ENCODE data around the gene EXD3.
A peak's percentile ranks its signal among the peaks of the same experiment; 100 is the strongest.

Gene EXD3

GRCh38 chr9:137306066-137306849 is 116.7 kb downstream of the EXD3 start:
- DNase-seq (ENCODE audit: low read depth): no peak

DNA sequence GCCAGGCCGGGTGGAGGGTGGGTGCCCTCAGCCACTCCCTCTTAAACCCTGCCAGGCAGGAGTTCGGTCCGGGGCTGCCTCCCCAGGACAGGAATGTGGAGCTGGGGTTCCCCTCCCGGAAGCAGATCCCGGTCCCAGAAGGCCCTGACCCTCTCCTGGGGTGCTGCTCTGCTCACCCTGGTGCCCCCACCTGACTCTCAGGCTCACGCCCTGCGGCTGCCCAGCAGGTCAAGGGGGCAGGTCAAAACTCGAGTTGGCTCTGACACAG is 117.2 kb downstream of the EXD3 start:
- no peak for DNase-seq (ENCODE audit: low read depth)

DNA sequence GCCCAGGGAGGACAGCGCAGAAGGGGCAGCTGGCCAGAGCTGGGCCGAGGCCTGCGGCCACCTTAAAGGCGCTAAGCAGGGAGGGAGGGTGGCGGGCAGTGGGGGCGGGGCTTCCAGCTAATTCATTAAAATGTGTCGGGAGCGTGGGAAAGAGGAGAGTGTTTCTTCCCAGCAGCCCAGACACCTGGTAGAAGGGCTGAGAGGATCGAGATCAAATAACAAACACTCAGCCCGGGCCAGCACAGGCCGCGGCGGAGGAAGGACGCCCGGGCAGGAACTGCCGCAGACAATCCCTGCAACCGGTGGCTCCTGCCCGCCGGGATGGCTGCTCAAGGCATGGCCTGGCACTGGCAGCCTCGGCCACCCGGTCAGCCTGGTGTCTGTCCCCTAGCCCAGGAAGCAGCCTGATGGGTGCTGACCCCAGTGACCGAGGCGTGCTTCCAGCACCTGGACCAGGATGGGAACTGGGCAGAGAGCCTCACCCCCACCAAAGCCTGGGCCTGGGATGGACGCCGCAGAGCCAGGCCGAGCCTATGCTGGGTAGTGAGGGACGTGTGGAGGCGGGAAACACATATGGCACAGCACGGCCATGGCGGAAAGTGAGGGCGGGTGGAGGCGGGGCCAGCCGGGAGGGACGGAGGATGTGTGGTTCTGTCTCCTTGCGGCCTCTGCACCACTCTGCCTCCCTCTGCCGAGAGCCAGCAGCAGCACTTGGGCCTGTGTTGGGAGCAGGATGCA is 117.7 kb downstream of the EXD3 start:
- DNase-seq (ENCODE audit: low read depth): no peak

DNA sequence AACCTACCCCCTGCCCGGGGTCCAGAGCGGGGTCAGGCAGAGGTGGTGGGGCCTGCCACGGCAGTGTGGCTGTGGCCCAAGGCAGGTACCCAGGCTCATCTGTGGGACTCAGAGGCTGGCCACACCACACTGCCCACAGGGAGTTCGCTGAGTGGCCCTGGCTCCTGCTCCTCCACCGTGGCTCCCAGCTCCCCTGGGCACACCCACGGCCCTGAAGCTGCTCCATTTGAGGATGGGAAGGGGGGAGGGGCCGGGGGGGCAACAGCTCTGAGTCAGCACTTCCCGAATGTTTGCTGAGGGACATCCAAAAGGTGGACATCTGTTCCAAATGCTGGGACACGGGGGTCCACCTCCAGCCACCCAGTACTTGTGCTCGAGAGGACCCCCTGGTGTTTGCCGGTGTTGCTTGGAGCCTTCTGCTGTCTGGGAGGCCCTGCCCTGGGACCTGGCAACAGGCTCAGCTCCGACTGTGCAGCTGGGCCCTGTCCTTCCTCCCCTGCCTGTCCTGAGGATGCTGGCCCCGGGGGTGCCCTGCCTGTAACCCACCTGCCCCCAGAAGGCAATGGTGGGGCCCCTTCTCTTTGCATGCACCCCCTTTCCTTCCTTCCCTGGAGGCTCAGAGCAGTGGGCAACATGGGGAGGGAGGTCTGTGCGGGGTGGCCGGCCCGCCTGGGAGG is 118.4 kb downstream of the EXD3 start:
- no peak for DNase-seq (ENCODE audit: low read depth)

DNA sequence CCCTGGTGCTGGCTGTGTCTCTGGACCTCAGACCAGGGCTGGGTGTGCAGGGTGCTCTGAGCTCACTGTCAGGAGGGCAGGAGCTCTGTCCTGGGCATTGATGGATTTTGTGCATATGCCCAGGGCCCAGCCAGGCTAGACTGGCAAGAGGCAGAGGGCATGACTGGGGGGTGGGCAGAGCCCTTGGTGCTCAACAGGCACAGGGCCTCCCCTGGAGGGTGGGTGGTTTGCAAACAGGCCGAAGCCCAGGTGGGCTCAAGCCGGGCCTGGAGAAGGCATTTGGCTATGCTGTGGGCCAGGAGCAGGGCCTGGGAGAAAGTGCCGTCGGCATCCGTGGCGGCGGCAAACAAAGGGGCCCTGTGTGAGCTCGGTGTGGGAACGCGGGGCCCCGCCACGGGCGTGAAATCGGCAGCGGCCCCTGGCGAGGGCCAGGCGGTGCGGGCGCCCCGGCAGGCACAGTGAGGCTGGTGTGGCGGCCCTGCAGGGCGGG is 119.0 kb downstream of the EXD3 start:
- DNase-seq (ENCODE audit: low read depth): no peak

- no peak for DNase-seq (ENCODE audit: low read depth)
These were observed 119.6 kb downstream of the EXD3 start for GRCh38 chr9:137303151-137303892.

- DNase-seq (ENCODE audit: low read depth): no peak
These were observed 120.4 kb downstream of the EXD3 start for GRCh38 chr9:137302449-137303150.

DNA sequence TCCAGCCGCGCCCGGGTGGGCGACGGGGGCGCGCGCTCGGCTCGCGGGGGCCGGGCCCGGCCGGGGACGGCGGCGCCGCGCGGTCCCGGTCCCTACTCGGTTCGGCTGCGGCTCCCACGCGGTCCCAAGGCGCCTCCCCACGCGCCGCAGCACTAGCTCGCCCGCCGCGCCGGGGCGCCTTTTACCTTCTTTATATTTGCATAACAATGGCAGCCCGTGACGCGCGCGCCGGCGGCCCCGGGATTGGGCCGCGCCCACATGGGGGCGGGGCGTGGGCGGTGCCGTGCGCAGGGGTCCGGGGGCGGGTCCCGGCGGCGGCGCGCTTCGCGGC is 120.9 kb downstream of the EXD3 start, which contains the start of gene NRARP:
TSS of gene NRARP (minus strand) at position 154 of the 331 bp plus-strand sequence. CDS start 343 bp downstream, outside the sequence.
- DNase-seq (ENCODE audit: low read depth): peak; percentile 87

- no peak for DNase-seq (ENCODE audit: low read depth)
These were observed 121.6 kb downstream of the EXD3 start for GRCh38 chr9:137301081-137301947.

DNA sequence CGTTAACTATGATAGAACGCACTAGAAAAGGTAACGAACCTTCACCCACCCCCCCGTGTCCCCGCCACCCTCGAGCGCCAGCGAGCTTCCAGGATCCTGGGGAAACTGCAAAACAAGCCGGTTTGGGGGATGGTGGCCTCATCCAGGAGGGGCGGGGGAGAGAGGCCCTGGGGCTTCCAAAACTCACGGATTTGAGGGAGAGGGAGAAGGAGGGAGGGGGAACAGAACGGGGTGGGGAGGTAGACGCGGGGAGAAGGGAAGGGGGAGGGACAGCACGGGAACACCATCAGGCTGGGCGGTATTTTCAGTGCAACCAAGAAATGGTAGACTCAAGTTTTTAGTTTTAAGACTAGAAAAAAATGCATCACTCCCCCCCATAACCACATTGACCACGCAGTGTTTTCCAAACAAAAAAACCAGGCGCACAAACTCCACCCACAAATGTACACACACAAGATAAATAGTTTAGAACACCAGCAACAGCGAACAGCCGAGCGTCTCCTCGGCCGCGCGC is 122.3 kb downstream of the EXD3 start:
- no peak for DNase-seq (ENCODE audit: low read depth)

GRCh38 chr9:137299938-137300337 is 123.0 kb downstream of the EXD3 start:
- no peak for DNase-seq (ENCODE audit: low read depth)

DNA sequence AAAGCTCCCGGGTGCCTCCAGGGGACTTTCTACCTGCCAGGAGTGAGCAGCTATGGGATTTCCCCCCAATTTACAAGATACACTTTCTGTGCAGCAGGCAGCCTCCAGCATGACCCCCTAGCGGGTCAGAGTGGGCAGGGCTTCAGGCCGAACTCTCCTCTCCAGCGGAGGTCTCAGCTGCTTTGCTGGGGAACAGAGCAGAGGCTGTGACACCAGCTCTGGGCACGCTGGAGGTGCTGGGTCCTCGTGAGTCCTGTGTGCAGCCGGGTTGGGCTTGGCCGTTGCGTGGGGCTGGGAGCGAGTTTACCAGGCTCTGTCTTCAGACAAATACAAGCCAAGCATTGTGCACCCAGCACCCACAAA is 123.8 kb downstream of the EXD3 start:
- no peak for DNase-seq (ENCODE audit: low read depth)

- no peak for DNase-seq (ENCODE audit: low read depth)
These were observed 124.4 kb downstream of the EXD3 start for GRCh38 chr9:137298401-137299202.

- no peak for DNase-seq (ENCODE audit: low read depth)
These were observed 125.0 kb downstream of the EXD3 start for GRCh38 chr9:137297966-137298365.

- no peak for DNase-seq (ENCODE audit: low read depth)
These were observed 126.0 kb downstream of the EXD3 start for GRCh38 chr9:137296670-137297664.

DNA sequence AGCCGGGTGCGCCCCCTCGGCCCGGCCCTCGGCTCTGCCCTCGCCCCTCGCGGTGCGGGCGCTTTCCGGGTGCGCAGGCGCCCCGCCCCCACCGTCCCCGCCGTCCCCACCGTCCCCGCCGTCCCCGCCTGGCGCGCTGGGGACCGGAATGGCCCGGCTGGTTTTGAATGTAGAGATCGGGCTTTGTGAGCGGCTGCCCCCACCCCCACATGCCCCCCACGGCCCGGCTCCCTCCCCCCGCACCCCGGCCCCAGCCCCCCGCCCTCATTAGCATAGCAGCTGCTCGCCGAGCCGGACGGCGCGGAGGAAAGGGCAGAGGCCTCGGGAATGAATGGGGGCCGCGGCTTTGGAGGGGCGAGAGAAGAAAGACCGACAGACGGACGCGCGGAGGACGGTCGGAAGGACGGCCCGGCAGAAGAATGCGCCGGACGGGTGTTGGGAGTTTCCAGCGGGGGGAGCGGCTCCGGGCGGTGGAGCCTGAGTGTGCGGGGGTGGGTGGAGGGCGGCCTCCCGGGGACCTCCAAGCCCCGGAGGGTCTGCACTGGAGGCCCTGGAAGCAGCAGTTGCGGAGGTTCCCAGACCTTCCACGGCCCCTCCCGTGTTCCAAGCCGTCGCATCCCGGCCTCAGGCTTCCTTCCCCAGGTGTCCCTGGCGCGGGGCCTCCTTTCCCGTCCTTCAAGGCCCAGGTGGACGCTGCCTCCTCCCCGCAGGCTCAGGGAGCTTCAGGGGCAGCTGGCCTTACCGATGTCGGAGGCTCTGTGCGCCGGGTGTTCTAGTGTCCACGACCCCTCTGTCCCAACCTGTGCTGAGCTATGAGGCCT is 126.9 kb downstream of the EXD3 start:
- DNase-seq (ENCODE audit: low read depth): no peak

DNA sequence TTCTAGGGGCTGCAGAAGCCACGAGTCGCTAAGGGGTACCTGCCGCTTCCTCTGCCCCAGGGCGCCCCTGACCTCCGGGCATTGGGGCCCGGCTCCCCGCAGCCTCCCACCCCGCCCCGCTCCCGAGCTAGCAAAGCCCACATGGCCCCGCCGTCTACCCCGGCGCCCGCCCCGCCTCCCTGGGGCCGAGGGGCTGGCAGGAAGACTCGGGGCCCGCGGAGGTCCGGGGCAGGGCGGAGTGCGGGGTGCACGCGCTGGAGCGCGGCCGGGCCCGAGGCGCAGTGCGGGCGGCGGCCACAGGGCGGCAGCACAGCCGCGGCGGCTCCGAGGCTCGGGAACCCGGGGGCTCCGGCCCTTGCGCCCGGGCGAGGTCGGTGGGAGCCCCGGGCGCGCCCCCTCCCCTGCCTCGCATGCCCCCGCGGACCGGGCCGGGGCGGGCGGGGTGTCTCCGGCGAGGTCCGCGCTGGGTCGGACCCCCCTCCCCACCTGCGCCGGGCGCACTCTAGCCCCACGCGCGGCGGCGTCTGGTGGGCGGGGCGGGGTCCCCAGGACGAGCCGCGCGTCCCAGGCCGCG is 127.6 kb downstream of the EXD3 start:
- DNase-seq (ENCODE audit: low read depth): peak; percentile 37

Data from stimulated activated CD8-positive, alpha-beta memory T cell treated with anti-CD3 and anti-CD28 coated beads, Interleukin-15, amount 100 ng/mL, for 24 hours (primary cell).